Skeletal muscle tissue (tissue), 4 donors: Measurements from ENCODE around the gene KTN1. TPM values are rescaled to one million over a fixed set of nuclear protein-coding genes. Genes with fewer than 3 reads are reported as not detected.

ENCODE experiments used
- H3K27ac ChIP-seq: one replicate; pipeline ENCODE4 v1.7.0; 2013; ENCODE audit warnings: mild to moderate bottlenecking, low read depth, low read length, inconsistent platforms
- H3K27me3 ChIP-seq, 3 donors: one replicate each; pipeline ENCODE4 v1.7.0; 2013; ENCODE audit warnings: low read length in 3 of 3; ENCODE audit not compliant: control insufficient read depth in 3 of 3, insufficient read depth in 3 of 3
- H3K36me3 ChIP-seq, 3 donors: one replicate each; pipeline ENCODE4 v1.7.0; 2013; ENCODE audit warnings: low read length in 3 of 3; ENCODE audit not compliant: control insufficient read depth in 3 of 3, insufficient read depth in 3 of 3
- H3K4me1 ChIP-seq, 3 donors: one replicate each; pipeline ENCODE4 v1.7.0; 2013; ENCODE audit warnings: low read length in 3 of 3, mild to moderate bottlenecking in 3 of 3; ENCODE audit not compliant: control insufficient read depth in 3 of 3, insufficient read depth in 3 of 3
- H3K4me3 ChIP-seq, 3 donors: one replicate each; pipeline ENCODE4 v1.7.0; 2013; ENCODE audit warnings: low read length in 3 of 3
- H3K9ac ChIP-seq, 3 donors: one replicate each; pipeline ENCODE4 v1.7.0; 2013; ENCODE audit warnings: low read length in 3 of 3, mild to moderate bottlenecking in 3 of 3, moderate library complexity in 2 of 3, low read depth in 1 of 3
- H3K9me3 ChIP-seq, 3 donors: one replicate each; pipeline ENCODE4 v1.7.0; 2013; ENCODE audit warnings: low read length in 3 of 3; ENCODE audit not compliant: control insufficient read depth in 3 of 3
- total RNA-seq: library from RNA; depleted of rRNA; stranded (reverse); fragments of >200 nt; gene quantifications from one replicate; pipeline ENCODE4 v1.2.3, GENCODE V29; 2014
- donor health status: Osteomylitis.

Gene KTN1
- total RNA-seq, 1 donor from 2014 or later = 72.0 TPM

GRCh38 chr14:55625481-55625880 lies 45.5 kb downstream of the KTN1 start:
- Histone ChIP-seq H3K27ac (no peak overlapping the region), H3K36me3 (peaks cover 8 to 32% (median 32%) of the 10 kb centered on the region in 3 donors)

GRCh38 chr14:55626131-55626530 lies 46.1 kb downstream of the KTN1 start:
- Histone ChIP-seq H3K4me1 (peaks cover 3 to 15% (median 7%) of the 10 kb centered on the region in 3 donors), H3K27me3 (no peaks in the 10 kb centered on the region), H3K36me3 (peaks cover 7 to 29% (median 27%) of the 10 kb centered on the region in 3 donors), H3K27ac (peak overlapping the region; percentile 37), H3K9ac (no peak overlapping the region), H3K4me3 (no peak overlapping the region), H3K9me3 (no peaks in the 10 kb centered on the region)

More at GRCh38 chr14:55625481-55625880, 45.5 kb downstream of the KTN1 start:
- H3K27me3 ChIP-seq = no peaks in the 10 kb centered on the region
- H3K9me3 ChIP-seq = no peaks in the 10 kb centered on the region
- H3K4me3 ChIP-seq = no peak overlapping the region
- H3K9ac ChIP-seq = no peak overlapping the region
- peaks cover 3 to 15% (median 7%) of the 10 kb centered on the region in 3 donors for H3K4me1 ChIP-seq

- Histone ChIP-seq H3K27ac (no peak overlapping the region), H3K9me3 (no peaks in the 10 kb centered on the region), H3K27me3 (no peaks in the 10 kb centered on the region), H3K4me3 (no peak overlapping the region), H3K9ac (no peak overlapping the region), H3K36me3 (peaks cover 9 to 26% (median 18%) of the 10 kb centered on the region in 3 donors), H3K4me1 (peaks cover 3 to 15% (median 7%) of the 10 kb centered on the region in 3 donors)
Measured at GRCh38 chr14:55628426-55628825, 48.4 kb downstream of the KTN1 start.

DNA sequence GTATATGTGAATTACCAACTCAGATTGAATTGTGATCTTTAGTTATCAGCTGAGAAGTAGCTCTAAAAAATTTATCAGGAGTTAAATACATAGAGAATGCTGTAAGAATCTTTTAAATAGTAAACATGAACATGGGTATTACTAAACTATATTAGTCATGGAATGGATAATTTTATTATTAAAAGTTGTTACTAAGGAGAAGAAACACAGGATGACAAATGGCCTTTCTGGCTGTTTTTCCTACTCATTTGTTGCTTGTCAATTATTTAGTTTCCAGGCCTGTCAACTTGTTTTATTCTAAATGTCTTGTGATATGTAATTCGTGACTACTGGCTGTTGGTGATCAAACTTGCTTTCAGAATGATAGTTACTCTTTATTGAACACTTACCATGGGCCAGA lies 58.7 kb downstream of the KTN1 start:
- Histone ChIP-seq H3K27ac (no peak overlapping the region), H3K4me1 (no peaks in the 10 kb centered on the region), H3K4me3 (no peak overlapping the region), H3K27me3 (no peaks in the 10 kb centered on the region), H3K9ac (no peak overlapping the region), H3K9me3 (no peaks in the 10 kb centered on the region), H3K36me3 (peaks cover 21 to 60% (median 56%) of the 10 kb centered on the region in 3 donors)

DNA sequence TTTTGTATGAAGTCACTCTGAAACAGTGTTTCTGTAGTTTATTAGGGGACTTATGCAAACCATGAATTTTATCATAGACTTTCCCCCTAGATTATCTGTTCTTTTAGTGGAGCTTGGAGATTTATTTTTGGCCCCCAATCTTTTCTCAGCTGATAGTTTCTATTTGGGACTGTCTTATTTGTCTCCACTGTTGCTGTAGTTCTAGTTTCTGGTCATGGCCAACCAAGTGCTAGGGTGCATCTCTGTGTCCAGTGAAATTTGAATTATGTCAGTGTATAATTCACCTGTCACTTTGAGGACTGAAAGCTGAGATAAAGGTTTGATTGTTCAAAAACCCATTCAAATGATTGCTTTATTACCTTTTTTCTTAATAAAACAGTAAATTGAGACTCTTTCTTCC lies 61.3 kb downstream of the KTN1 start:
- peaks cover 15 to 44% (median 38%) of the 10 kb centered on the region in 3 donors for H3K36me3 ChIP-seq
- no peak overlapping the region for H3K27ac ChIP-seq
- H3K4me3 ChIP-seq = no peak overlapping the region
- peaks cover 6 to 12% (median 6%) of the 10 kb centered on the region in 3 donors for H3K4me1 ChIP-seq
- no peak overlapping the region for H3K9ac ChIP-seq
- H3K9me3 ChIP-seq = no peaks in the 10 kb centered on the region
- no peaks in the 10 kb centered on the region for H3K27me3 ChIP-seq

DNA sequence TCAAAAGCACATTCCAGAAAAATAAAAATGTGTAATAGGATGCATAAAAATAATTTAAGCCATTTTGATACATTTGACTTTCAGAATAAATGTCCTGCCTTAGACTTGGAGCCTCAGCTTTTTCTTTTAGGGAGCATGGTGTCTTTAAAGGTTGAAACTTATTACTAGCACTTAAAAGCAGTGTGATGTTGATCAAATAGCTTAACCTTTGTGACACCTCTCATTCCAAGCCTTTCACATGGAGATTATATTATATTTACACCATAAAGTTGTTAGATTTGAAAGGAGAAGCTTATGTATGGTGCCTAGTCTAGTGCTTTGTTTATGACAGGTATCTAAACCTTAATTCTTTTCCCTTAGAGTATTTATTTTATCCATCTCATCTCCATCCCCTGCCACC lies 61.9 kb downstream of the KTN1 start:
- Histone ChIP-seq H3K9ac (no peak overlapping the region), H3K27ac (no peak overlapping the region), H3K36me3 (peaks cover 13 to 38% (median 31%) of the 10 kb centered on the region in 3 donors), H3K4me3 (no peak overlapping the region), H3K4me1 (peaks cover 6 to 12% (median 6%) of the 10 kb centered on the region in 3 donors), H3K9me3 (no peaks in the 10 kb centered on the region), H3K27me3 (no peaks in the 10 kb centered on the region)

- peak overlapping the region; percentile 59 for H3K27ac ChIP-seq
- no peak overlapping the region for H3K9ac ChIP-seq
- H3K4me1 ChIP-seq = peaks cover 6 to 12% (median 6%) of the 10 kb centered on the region in 3 donors
- no peaks in the 10 kb centered on the region for H3K9me3 ChIP-seq
- peaks cover 4 to 33% (median 32%) of the 10 kb centered on the region in 3 donors for H3K36me3 ChIP-seq
- no peaks in the 10 kb centered on the region for H3K27me3 ChIP-seq
- no peak overlapping the region for H3K4me3 ChIP-seq
Measured at GRCh38 chr14:55645145-55645544, 65.1 kb downstream of the KTN1 start.

- Histone ChIP-seq H3K9ac (peak overlapping the region in 1 of 3 donors; percentile 62), H3K9me3 (no peaks in the 10 kb centered on the region), H3K36me3 (peaks cover 2 to 35% (median 31%) of the 10 kb centered on the region in 3 donors), H3K4me1 (peaks cover 6 to 12% (median 6%) of the 10 kb centered on the region in 3 donors), H3K4me3 (peak overlapping the region in 1 of 3 donors; percentile 7), H3K27ac (peak overlapping the region; percentile 59), H3K27me3 (no peaks in the 10 kb centered on the region)
Measured at GRCh38 chr14:55645845-55646832, 66.1 kb downstream of the KTN1 start.

DNA sequence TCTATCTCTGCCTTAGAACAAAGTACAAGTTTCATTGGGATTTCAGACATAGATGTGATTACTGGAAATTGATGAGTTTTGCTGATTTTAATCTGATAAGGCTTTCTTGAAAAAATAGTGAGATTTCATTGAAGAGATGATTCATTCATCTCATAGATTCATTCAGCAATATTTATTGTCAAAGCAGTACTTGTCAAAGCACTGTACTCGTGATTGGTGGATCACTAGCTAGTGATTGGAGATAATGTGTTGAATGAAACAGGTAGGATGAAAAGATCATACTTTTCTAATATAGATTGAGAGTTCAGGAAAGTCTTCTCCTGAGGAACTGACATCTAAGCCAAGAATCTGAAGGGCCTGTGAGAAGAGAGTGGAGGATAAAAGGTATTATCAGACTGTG lies 71.0 kb downstream of the KTN1 start:
- Histone ChIP-seq H3K36me3 (peaks cover 9 to 50% (median 48%) of the 10 kb centered on the region in 3 donors), H3K27me3 (no peaks in the 10 kb centered on the region), H3K4me3 (no peak overlapping the region), H3K4me1 (peaks cover 0 to 3% (median 0%) of the 10 kb centered on the region in 3 donors), H3K27ac (no peak overlapping the region), H3K9me3 (no peaks in the 10 kb centered on the region), H3K9ac (no peak overlapping the region)

DNA sequence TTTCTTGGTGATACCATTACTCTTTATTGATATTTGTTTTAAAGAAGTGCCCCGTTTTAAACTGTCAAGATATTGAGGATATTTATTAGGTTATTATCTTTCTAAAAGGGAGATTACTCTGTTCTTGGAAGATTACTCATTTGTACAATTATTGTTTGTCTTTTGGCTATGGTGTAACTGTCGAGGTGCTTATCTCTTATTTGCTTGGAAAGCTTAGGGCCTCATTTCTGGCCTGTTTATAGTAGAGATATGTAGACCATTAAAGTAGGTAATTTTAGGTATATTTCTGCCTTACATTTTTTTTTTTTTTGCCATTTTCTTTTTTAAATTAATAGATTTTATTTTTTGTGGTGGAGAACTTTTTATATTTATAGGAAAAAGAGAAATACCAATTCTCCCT lies 74.2 kb downstream of the KTN1 start:
- peaks cover 16 to 49% (median 45%) of the 10 kb centered on the region in 3 donors for H3K36me3 ChIP-seq
- no peak overlapping the region for H3K9ac ChIP-seq
- no peaks in the 10 kb centered on the region for H3K9me3 ChIP-seq
- no peak overlapping the region for H3K4me3 ChIP-seq
- no peak overlapping the region for H3K27ac ChIP-seq
- no peaks in the 10 kb centered on the region for H3K4me1 ChIP-seq
- H3K27me3 ChIP-seq = no peaks in the 10 kb centered on the region
